ENCODE data around the gene PIERCE2. TPM values are rescaled to one million over a fixed set of nuclear protein-coding genes. Genes with fewer than 3 reads are reported as not detected.
"Not testable (repeated sequence)": the region's sequence is repeated elsewhere in the genome, so short reads cannot be mapped to it uniquely, and the experiment has no call there.

Gene PIERCE2
- total and polyA plus RNA-seq, 2 of the 13 experiments (the other 11 are each of a cell fraction or from before 2014, with no cell fraction given) = 0.09 TPM; not detected in 1

- no peak for TF ChIP-seq ZNF138 (CRISPR knock-in tag; IDR thresholded peaks at IDR 0.05; ENCODE audit: low read depth)
- no peak for TF ChIP-seq CENPT (CRISPR knock-in tag; IDR thresholded peaks at IDR 0.05; ENCODE audit: low read depth)
- no peak for TF ChIP-seq ZHX1 (CRISPR knock-in tag; IDR thresholded peaks at IDR 0.05; ENCODE audit: low read depth)
- TF ChIP-seq, protein P1, sequence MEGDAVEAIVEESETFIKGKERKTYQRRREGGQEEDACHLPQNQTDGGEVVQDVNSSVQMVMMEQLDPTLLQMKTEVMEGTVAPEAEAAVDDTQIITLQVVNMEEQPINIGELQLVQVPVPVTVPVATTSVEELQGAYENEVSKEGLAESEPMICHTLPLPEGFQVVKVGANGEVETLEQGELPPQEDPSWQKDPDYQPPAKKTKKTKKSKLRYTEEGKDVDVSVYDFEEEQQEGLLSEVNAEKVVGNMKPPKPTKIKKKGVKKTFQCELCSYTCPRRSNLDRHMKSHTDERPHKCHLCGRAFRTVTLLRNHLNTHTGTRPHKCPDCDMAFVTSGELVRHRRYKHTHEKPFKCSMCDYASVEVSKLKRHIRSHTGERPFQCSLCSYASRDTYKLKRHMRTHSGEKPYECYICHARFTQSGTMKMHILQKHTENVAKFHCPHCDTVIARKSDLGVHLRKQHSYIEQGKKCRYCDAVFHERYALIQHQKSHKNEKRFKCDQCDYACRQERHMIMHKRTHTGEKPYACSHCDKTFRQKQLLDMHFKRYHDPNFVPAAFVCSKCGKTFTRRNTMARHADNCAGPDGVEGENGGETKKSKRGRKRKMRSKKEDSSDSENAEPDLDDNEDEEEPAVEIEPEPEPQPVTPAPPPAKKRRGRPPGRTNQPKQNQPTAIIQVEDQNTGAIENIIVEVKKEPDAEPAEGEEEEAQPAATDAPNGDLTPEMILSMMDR (CRISPR knock-in tag; IDR thresholded peaks at IDR 0.05) = peak; percentile 70
- no peak for TF ChIP-seq SP5 (CRISPR knock-in tag; IDR thresholded peaks at IDR 0.05; ENCODE audit: borderline replicate concordance, low read depth)
- no peak for TF ChIP-seq PRDM10 (CRISPR knock-in tag; IDR thresholded peaks at IDR 0.05; ENCODE audit: low read depth)
- peak; percentile 69 for TF ChIP-seq STAG1 (CRISPR knock-in tag; IDR thresholded peaks at IDR 0.05)
Measured at GRCh38 chr15:55434989-55435825, 26.9 kb downstream of the PIERCE2 start (continued).

- H3K4me3 ChIP-seq (replicated peaks in 1 of 3; ENCODE audit: insufficient read depth in 1 of 3, low read depth in 2 of 3, low read length in 3 of 3); in situ Hi-C loops (cut with HindIII; ENCODE audit: extremely low pct_ligation_motif_present, low pct_unique_long_range_greater_than_20kb); H3K4me2 ChIP-seq (ENCODE audit: low read depth, low read length); H4K20me1 ChIP-seq (ENCODE audit: insufficient read depth, low read length); CTCF ChIA-PET (ENCODE audit: low intra/inter-chr PET ratio, low total read pairs); ATAC-seq; H3K79me2 ChIP-seq (ENCODE audit: insufficient read depth, low read length); H3K9me3 ChIP-seq (ENCODE audit: low read length); H3K4me1 ChIP-seq (ENCODE audit: insufficient read depth, low read length); FAIRE-seq; DNase-seq (ENCODE audit: low spot score); POLR2A ChIA-PET; H3K36me3 ChIP-seq (replicated peaks in 1 of 2; ENCODE audit: control insufficient read depth in 1 of 2, insufficient read depth in 2 of 2, low read length in 2 of 2); intact Hi-C loops (cut with micrococcal nuclease; ENCODE audit: unreplicated experiment); BruUV-seq (replicated peaks); H3K9ac ChIP-seq (ENCODE audit: insufficient read depth, low read depth, low read length); H3K27ac ChIP-seq (ENCODE audit: extremely low read length, insufficient read depth, low read length); H2AFZ ChIP-seq (ENCODE audit: low read length); H3K27me3 ChIP-seq (ENCODE audit: control insufficient read depth in 1 of 2, insufficient read depth in 2 of 2, low read length in 2 of 2): not testable (repeated sequence)
- 75% methylated on average over 13 of the region's 15 CpGs for WGBS (ENCODE audit: low lambda C conversion rate)
Measured at GRCh38 chr15:55443141-55443540, 34.8 kb downstream of the PIERCE2 start.

All from HepG2 (cell line).